ENCODE results near the gene ZCCHC12. TPM values are rescaled to one million over a fixed set of nuclear protein-coding genes. Genes with fewer than 3 reads are reported as not detected.

The ZCCHC12 gene
- total and polyA plus RNA-seq, 9 of the 15 experiments (the other 6 are each of a cell fraction or from before 2014, with no cell fraction given), result 0.07 to 0.15 TPM; not detected in 7

GRCh38 chrX:118855681-118856310 is 32.2 kb downstream of the ZCCHC12 start:
- H3K4me1 ChIP-seq (replicated peaks in 1 of 2; ENCODE audit: control insufficient read depth in 2 of 2, insufficient read depth in 2 of 2, low read length in 2 of 2), result no peaks in the 10 kb centered on the region
- no peaks in the 10 kb centered on the region for H3K36me3 ChIP-seq (ENCODE audit: control insufficient read depth, insufficient read depth, low read length)
- 6% methylated on average over 3 of the region's 3 CpGs for WGBS (ENCODE audit: insufficient coverage, low coverage, missing lambda C conversion rate)
- H2AFZ ChIP-seq (ENCODE audit: low read depth, low read length), result no peak overlapping the region
- no peaks in the 10 kb centered on the region for H3K9me3 ChIP-seq (replicated peaks; ENCODE audit: control insufficient read depth, insufficient read depth, low read depth, low read length)
- intact Hi-C loops (cut with micrococcal nuclease), result no loop called here
- no peak overlapping the region for H3K27ac ChIP-seq (ENCODE audit: extremely low read depth, low read depth, low read length)
- POLR2A ChIA-PET, result no interaction called here
- no peak for DNase-seq (ENCODE audit: extremely low read depth in 1 of 4, low spot score in 3 of 4)
- no peak overlapping the region for H3K4me3 ChIP-seq
- CTCF ChIA-PET (ENCODE audit: low intra/inter-chr PET ratio), result no interaction called here
- H3K4me2 ChIP-seq (ENCODE audit: insufficient read depth, low read length), result no peak overlapping the region
- FAIRE-seq, result no peak
- ATAC-seq, result no peak
- no peaks in the 10 kb centered on the region for H3K79me2 ChIP-seq (ENCODE audit: control insufficient read depth, insufficient read depth, low read length)
- H3K9ac ChIP-seq (ENCODE audit: insufficient read depth in 1 of 2, low read depth in 2 of 2, low read length in 2 of 2), result no peak overlapping the region
- peaks cover 0 to 6% of the 10 kb centered on the region in 2 experiments; a peak in 1 of 5 replicates for H3K27me3 ChIP-seq (ENCODE audit: control insufficient read depth in 2 of 2, insufficient read depth in 2 of 2, low read length in 2 of 2)
- H3K9me1 ChIP-seq (ENCODE audit: control insufficient read depth, insufficient read depth, low read length), result no peaks in the 10 kb centered on the region
- in situ Hi-C loops (cut with MboI), result no loop called here
- no peaks in the 10 kb centered on the region for H4K20me1 ChIP-seq (replicated peaks; ENCODE audit: control insufficient read depth, insufficient read depth, low read length)
- BruUV-seq (replicated peaks), result no TSS peak
- no peak for TF ChIP-seq BCOR (IDR thresholded peaks at IDR 0.05)
- no peak for TF ChIP-seq ZNF77 (CRISPR knock-in tag; IDR thresholded peaks at IDR 0.05)
- no peak for TF ChIP-seq BCLAF1 (IDR thresholded peaks at IDR 0.05; ENCODE audit: borderline replicate concordance in 1 of 2, control insufficient read depth in 1 of 2, low read depth in 2 of 2, low read length in 1 of 2)
- TF ChIP-seq IRF1 (CRISPR knock-in tag; IDR thresholded peaks at IDR 0.05; ENCODE audit: borderline replicate concordance), result no peak
- TF ChIP-seq ZNF609 (CRISPR knock-in tag; IDR thresholded peaks at IDR 0.05; ENCODE audit: borderline replicate concordance), result no peak
- TF ChIP-seq ZNF436 (CRISPR knock-in tag; IDR thresholded peaks at IDR 0.05), result no peak
- TF ChIP-seq CLOCK (CRISPR knock-in tag; IDR thresholded peaks at IDR 0.05; ENCODE audit: borderline replicate concordance), result no peak
- TF ChIP-seq MCM3 (IDR thresholded peaks at IDR 0.05), result no peak
